NCI-H146 treated with DMSO at 0.1 percent for 48 hours (cell line): ENCODE data around the gene OR10G6.
"Not testable (repeated sequence)": the region's sequence is repeated elsewhere in the genome, so short reads cannot be mapped to it uniquely, and the experiment has no call there.

ENCODE experiments used
- DNase-seq: peaks from one replicate; lab custom pipeline; 2025; ENCODE audit not compliant: unreplicated experiment; lab: John Stamatoyannopoulos, UW

OR10G6 gene, protein sequence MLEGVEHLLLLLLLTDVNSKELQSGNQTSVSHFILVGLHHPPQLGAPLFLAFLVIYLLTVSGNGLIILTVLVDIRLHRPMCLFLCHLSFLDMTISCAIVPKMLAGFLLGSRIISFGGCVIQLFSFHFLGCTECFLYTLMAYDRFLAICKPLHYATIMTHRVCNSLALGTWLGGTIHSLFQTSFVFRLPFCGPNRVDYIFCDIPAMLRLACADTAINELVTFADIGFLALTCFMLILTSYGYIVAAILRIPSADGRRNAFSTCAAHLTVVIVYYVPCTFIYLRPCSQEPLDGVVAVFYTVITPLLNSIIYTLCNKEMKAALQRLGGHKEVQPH

DNA sequence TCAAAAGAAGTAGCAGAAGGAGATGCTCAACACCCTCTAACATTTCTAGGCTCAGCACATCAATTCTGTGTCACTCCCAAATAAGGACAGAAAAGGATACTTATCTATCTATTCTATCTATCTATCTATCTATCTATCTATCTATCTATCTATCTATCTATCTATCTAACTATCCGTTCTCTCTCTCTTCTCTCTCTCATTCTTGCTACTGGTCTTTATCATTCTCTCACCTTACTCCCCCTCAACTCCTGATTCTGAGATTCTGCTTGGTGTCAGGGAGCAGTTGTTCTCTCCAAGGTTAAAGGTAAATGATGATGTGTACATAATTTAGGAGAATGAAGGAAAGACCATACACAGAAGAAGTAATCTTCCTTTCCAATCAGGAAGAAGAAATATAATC is at the start of gene OR10G6:
Gene OR10G6, minus strand, starts transcription at position 43 of the 400 bp plus-strand sequence. Its CDS starts 0 bp downstream, at position 43.
- no peak for DNase-seq

DNA sequence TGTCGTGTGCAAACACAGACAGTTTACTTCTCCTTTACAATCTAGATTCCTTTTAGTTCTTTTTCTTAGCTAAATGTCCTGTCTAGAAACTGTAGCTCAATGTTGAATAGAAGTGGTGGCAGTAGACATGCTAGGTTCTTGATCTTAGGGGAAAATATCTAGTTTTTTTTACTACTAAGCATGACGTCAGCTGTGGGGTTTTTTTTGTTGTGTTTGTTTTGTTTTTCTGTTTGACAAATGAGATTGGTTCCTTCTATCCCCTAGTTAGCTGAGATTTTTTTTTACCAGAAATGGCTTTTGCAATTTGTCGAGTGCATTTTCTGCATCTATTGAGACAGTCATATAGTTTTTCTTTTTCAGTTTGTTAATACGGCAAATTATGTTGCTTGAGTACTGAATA is 48.5 kb upstream of the OR10G6 start:
- no peak for DNase-seq

DNA sequence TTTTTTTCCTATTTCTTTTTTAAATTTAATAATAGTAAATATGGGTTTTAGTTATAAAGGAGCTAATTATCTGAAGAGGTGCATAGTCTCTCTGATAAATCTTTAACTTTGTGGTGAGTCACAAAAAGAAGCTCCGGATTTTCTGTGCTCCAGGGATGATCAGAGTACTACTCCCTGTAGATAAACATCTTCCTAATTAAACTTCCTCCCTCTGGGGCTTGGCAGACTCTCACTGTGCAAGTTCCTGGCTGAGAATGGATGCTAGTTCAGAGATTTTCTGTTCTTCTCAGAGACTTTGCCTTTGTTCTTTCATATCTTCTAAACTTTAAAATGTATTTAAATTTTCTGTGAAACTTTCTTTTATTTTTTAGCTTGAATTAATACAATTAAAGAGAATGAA is 46.3 kb upstream of the OR10G6 start, which contains the start of gene OR10G7:
Gene OR10G7, minus strand, starts transcription at position 72 of the 400 bp plus-strand sequence. CDS start 2,324 bp downstream, outside the sequence.
- no peak for DNase-seq

DNA sequence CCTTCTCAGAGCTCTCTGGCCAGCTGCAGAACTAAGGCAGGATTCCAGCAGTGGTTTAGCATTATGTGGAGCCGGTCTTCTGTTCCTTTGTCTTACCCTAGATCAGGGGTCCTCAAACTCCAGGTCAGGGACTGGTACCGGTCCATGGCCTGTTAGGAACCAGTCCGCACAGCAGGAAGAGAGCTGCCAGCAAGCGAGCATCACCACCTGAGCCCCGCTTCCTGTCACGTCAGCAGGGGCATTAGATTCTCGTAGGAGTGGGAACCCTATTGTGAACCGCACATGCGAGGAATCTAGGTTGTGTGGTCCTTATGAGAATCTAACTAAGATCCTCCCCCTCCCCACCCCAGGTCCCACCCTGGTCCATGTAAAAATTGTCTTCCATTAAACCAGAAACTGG is 44.6 kb upstream of the OR10G6 start:
- no peak for DNase-seq

DNA sequence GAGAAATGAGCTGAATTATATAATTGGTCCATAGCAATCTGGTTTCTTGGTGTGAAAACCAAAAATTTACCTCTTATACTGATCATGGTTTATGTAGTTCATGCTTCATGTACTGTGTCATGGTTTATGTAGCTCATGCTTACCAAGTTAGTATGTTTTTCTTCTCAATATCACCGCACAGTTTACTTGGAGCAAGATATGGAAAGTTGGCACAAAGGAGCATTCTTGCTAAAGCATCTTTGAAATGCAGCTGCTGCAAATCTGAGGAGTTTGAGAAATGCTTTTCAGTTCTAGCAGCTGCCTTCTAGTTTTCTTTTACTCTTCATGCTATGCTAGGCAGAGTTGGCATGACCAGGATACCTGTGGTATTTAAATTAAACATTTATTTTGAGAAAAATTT is 41.7 kb upstream of the OR10G6 start:
- no peak for DNase-seq

DNA sequence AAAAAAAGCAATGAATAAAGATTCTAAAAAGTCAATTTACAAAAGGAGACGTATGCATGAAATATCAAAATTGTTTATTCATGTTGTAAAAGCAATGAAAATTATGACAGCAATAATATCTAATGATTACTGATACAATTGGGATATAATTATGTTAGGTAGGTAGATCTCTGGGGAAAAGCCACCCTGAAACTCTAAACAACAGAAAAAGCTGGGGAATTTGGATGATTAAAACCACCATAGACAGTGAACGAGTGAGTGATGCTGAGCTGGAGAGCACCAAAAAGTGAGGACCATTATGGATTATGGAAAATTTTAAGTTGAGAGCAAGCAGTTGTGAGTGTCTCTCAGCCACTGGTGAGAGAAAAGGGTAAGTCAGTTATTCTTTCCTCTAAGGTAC is 31.5 kb upstream of the OR10G6 start, which contains the start of gene OR10G8:
Gene OR10G8, plus strand, starts transcription at position 301 of the 400 bp plus-strand sequence. CDS start 2,825 bp downstream, outside the sequence.
- DNase-seq = no peak

DNA sequence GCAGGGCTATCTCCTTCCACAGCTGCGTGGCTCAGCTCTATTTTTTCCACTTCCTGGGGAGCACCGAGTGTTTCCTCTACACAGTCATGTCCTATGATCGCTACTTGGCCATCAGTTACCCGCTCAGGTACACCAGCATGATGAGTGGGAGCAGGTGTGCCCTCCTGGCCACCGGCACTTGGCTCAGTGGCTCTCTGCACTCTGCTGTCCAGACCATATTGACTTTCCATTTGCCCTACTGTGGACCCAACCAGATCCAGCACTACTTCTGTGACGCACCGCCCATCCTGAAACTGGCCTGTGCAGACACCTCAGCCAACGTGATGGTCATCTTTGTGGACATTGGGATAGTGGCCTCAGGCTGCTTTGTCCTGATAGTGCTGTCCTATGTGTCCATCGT is 20.9 kb upstream of the OR10G6 start:
- DNase-seq = not testable (repeated sequence)

DNA sequence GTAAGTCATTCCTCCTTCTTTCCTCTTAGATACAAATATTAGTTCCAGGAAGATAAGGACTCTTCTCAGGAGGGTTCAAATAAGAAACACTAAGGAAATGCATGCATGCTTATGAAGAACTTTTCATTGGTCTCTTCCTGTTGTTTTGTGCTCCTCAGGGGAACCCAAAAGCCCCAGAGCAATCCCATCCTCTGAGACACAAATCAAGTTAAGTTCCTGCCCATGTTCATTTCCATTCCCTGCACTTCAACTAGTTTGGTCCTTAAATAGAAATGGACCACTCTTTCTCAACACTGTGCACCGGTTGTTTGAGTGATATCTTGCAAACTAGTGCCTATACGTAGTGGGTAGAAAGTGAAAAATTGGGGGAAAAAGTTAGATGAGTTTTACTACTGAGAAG is 17.7 kb upstream of the OR10G6 start, which contains the start of gene OR10G4:
Gene OR10G4, plus strand, starts transcription at position 301 of the 400 bp plus-strand sequence. CDS start 2,578 bp downstream, outside the sequence.
- DNase-seq = no peak

DNA sequence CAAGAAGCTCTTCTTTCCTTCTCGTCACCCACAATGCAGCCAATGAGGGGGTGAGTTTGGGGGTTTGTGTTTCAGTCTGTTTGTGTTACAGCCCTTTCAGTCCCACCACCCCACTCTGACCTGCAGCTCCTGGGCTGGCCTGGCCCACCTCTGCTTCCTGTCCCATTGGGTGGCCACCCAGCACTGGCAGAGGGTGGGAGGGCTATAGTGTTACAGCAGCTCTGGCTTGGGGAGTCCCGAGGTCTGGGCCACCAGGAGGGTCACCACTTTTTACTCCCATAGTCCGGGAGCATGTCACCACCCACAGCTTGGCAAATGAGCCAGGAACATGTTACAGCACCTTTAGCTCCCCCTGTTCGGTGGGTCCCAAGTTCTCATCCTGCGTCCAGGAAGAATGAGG is 15.7 kb downstream of the OR10G6 start:
- no peak for DNase-seq

DNA sequence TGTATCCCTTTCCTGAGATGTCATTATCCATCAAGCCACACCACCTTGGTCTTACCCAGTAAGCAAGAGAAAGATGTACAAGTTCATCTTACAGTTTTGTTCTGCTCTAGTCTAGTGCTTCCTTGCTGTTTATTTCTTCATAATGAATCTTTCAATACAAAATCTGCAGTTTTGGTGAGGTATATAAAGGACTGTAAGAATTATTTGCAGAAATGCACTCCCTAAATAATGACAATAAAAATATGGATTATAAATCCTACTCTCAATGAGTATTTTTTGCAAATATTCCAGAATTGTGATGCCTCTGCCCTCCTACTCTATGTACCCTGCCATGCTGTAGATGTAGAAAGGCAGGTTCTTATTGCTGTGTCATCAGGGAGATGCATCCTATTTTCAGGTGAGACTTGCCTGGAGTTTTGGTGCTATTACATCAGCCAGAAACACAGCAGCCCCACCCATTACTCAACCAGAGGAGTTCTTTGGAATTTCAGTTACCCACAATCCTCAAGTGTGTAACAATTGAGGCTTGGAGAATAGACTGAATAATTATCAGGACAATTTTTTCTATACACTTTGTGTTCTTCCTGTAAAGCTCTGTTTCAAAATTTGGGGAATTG is 17.1 kb downstream of the OR10G6 start, which contains the start of gene OR10S1:
Gene OR10S1, minus strand, starts transcription at position 51 of the 617 bp plus-strand sequence. CDS start 117 bp downstream, outside the sequence.
- DNase-seq = no peak

DNA sequence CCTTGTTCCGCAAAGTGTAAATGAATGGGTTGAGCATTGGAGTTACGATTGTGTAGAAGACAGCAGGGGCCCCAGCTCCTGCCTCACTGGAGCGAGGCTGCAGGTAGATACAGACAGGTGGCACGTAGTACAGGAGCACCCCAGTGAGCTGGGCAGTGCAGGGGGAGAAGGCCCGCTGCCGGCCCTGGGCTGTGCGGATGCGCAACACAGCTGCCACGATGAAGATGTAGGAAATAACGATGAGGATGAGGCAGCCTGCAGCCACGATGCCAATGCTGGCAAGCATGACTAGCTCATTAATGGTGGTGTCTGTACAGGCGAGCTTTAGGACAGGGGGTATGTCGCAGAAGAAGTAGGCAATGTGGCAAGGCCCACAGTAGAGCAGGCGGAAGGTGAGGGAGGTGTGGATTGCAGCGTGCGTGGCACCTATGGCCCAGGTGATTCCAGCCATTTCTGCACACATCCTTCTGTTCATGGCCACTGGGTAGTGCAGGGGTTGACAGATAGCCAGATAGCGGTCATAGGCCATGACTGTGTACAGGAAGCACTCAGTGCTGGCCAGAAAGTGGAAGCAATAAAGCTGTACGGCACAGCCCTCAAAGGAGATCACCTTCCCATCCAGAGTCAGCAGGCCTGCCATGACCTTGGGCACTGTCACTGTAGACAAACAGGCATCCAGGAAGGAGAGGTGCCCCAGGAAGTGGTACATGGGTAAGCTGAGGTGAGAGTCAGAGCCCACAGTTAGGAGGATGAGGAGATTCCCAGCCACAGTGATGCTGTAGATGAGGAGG is 18.0 kb downstream of the OR10G6 start:
- DNase-seq = no peak

DNA sequence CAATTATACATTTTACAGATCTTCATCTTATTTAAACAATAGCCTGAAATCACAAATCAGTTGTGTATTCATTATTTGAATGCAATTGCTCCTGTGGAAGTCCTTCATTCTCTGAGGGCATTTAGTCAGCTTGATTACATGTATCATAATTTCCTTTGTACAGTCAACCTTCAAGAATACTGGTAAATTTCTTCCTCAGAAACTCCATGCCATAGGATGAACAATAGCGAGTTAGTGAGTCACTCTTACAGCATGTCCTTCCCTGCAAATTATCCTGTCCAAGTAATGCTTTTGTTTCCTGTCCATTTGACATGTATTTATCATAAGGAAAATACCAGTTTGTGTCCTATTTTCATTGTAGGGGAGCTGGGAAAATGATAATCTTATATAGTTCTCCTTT is 21.1 kb downstream of the OR10G6 start:
- DNase-seq = no peak

DNA sequence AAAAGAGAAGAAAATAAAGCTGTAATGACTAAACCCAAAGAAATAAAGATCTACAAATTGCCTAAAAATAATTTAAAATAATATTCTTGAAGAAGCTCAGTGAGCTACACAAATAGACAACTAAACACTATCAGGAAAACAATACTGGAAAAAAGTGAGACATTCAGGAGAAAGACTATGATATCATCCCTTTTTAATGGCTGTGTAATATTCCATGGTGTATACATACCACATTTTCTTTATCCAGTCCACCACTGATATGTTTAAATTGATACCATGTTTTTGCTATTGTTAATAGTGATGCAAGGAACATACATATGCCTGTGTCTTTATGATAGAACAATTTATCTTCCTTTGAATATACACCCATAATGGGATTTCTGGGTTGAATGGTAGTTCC is 38.2 kb downstream of the OR10G6 start:
- no peak for DNase-seq

DNA sequence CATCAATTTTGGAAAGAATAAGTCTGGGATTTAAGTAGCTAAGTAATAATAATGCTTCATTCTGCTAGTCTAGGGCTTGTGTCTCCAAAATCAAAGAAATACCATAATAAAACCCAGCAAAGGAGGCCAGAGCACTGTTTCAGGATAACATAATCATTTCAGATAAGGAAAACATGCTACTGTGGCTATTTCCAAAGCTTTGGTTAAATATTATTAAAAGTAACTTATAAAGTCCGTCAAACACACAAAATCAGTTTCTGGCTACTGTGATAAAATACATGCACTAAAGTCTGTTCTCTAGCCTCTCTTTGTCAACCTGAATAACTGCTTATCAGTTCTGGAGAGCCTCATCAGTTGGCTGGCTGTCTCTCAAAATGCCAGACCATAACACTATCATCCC is 49.8 kb downstream of the OR10G6 start:
- DNase-seq = no peak
